DND-41 (cell line): ENCODE results near the gene SBF1.

Experiments used
- ATAC-seq: fragments of 200-7000 bp; cut with Tn5 transposase; 3 replicates; pipeline ENCODE4 v1.9.1; 2021; ENCODE audit warnings: low read depth; ENCODE audit not compliant: insufficient read depth
- DNase-seq: peaks from one replicate; pipeline ENCODE4 v3.0.0-alpha.2; 2020
- H2AFZ ChIP-seq: 2 replicates; pipeline ENCODE4 v1.6.0; 2012; ENCODE audit warnings: low read depth, low read length
- H3K27ac ChIP-seq: 2 replicates; pipeline ENCODE4 v1.5.1; 2012; ENCODE audit warnings: low read length, inconsistent platforms
- H3K27me3 ChIP-seq: fragments of 200-600 bp; sonication (generic); 2 replicates; pipeline ENCODE4 v1.6.0; 2012; ENCODE audit warnings: low read length, mild to moderate bottlenecking, inconsistent platforms; ENCODE audit not compliant: insufficient read depth, poor library complexity
- H3K36me3 ChIP-seq: 2 replicates; pipeline ENCODE4 v1.5.1; 2012; ENCODE audit warnings: low read length, inconsistent platforms; ENCODE audit not compliant: insufficient read depth
- H3K4me1 ChIP-seq: 2 replicates; pipeline ENCODE4 v1.5.1; 2012; ENCODE audit warnings: mild to moderate bottlenecking, low read length; ENCODE audit not compliant: insufficient read depth
- H3K4me2 ChIP-seq: 2 replicates; pipeline ENCODE4 v1.6.0; 2012; ENCODE audit warnings: mild to moderate bottlenecking, moderate library complexity, low read length, inconsistent platforms; ENCODE audit not compliant: insufficient read depth
- H3K4me3 ChIP-seq, 2 experiments: fragments of 200-600 bp in 1 of 2; shearing (Covaris generic) in 1 of 2; 2 replicates each; pipeline ENCODE4 v1.5.1; 2012 to 2016; ENCODE audit warnings: inconsistent platforms in 2 of 2, low read length in 2 of 2, mild to moderate bottlenecking in 2 of 2, low read depth in 1 of 2, moderate library complexity in 1 of 2
- H3K79me2 ChIP-seq: 2 replicates; pipeline ENCODE4 v1.6.0; 2012; ENCODE audit warnings: low read length, inconsistent platforms; ENCODE audit not compliant: insufficient read depth
- H3K9ac ChIP-seq: 2 replicates; pipeline ENCODE4 v1.6.0; 2012; ENCODE audit warnings: low read depth, mild to moderate bottlenecking, inconsistent platforms, low read length, moderate library complexity
- H3K9me3 ChIP-seq: 2 replicates; pipeline ENCODE4 v1.5.1; 2012; ENCODE audit warnings: low read length, moderate library complexity, mild to moderate bottlenecking, inconsistent platforms; ENCODE audit not compliant: insufficient read depth, severe bottlenecking
- H4K20me1 ChIP-seq: 2 replicates; pipeline ENCODE4 v1.6.0; 2012; ENCODE audit warnings: low read length; ENCODE audit not compliant: insufficient read depth
- EZH2 ChIP-seq: IDR thresholded peaks from 3 replicates; pipeline ENCODE4 v1.6.1; 2012; ENCODE audit warnings: borderline replicate concordance, low read depth, mild to moderate bottlenecking, moderate library complexity, low read length, inconsistent platforms; ENCODE audit not compliant: severe bottlenecking
- TF ChIP-seq, protein P1 (sequence below): IDR thresholded peaks from 2 replicates; pipeline ENCODE4 v1.5.1; 2012; ENCODE audit warnings: borderline replicate concordance, low read length, moderate library complexity, mild to moderate bottlenecking; ENCODE audit not compliant: poor library complexity, severe bottlenecking; ENCODE audit errors: extremely low read depth

SBF1 gene

DNA sequence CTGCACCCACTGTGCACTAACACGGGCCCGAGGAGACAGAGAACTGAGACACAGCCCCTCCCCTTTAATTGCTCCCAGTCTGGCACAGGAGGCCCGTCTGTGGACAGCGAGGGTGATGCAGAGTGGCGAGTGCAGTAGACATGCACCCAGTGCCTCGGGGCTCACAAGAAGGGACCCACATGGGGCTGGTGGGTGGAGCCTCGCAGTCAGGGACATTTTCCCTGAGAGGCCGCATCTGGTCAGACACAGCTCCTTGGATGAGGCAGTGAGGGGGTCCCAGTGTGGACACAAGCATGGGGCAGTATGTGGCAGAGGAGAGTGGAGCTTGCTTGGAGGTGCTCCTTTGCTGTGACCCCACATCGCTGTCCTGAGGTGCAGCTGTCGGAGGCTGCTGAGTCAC, 54.8 kb downstream of the SBF1 start:
- H3K27ac ChIP-seq = no peak overlapping the region
- DNase-seq = no peak
- no peaks in the 10 kb centered on the region for H3K9me3 ChIP-seq
- TF ChIP-seq, protein P1, sequence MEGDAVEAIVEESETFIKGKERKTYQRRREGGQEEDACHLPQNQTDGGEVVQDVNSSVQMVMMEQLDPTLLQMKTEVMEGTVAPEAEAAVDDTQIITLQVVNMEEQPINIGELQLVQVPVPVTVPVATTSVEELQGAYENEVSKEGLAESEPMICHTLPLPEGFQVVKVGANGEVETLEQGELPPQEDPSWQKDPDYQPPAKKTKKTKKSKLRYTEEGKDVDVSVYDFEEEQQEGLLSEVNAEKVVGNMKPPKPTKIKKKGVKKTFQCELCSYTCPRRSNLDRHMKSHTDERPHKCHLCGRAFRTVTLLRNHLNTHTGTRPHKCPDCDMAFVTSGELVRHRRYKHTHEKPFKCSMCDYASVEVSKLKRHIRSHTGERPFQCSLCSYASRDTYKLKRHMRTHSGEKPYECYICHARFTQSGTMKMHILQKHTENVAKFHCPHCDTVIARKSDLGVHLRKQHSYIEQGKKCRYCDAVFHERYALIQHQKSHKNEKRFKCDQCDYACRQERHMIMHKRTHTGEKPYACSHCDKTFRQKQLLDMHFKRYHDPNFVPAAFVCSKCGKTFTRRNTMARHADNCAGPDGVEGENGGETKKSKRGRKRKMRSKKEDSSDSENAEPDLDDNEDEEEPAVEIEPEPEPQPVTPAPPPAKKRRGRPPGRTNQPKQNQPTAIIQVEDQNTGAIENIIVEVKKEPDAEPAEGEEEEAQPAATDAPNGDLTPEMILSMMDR = no peak
- no peak for TF ChIP-seq EZH2
- peaks cover 21% of the 10 kb centered on the region for H4K20me1 ChIP-seq
- no peak overlapping the region for H3K9ac ChIP-seq
- H3K4me3 ChIP-seq = no peak overlapping the region
- no peaks in the 10 kb centered on the region for H3K79me2 ChIP-seq
- H3K27me3 ChIP-seq = no peaks in the 10 kb centered on the region
- ATAC-seq = no peak
- no peaks in the 10 kb centered on the region for H3K4me1 ChIP-seq
- H3K4me2 ChIP-seq = no peak overlapping the region
- H3K36me3 ChIP-seq = peaks cover 96% of the 10 kb centered on the region
- H2AFZ ChIP-seq = no peak overlapping the region

DNA sequence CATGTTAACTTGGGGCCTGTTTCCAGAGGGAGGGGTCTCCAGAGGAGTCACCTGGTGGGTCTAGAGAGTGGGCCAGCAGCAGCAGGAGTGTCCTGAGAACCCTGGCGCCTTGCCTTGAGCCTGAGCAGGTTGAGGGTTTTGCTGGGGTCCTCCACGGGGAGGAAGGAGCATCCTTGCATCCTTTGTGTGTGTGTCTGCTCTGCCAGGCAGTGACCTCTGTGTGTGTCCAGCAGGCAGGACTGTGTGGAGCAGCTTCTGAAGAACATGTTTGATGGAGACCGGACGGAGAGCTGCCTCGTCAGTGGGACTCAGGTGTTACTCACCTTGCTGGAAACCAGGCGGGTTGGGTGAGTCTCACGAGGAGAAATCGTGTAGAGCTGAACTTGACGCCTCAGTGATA, 55.7 kb downstream of the SBF1 start:
- H3K79me2 ChIP-seq = no peaks in the 10 kb centered on the region
- H3K4me2 ChIP-seq = no peak overlapping the region
- H4K20me1 ChIP-seq = peaks cover 21% of the 10 kb centered on the region
- no peaks in the 10 kb centered on the region for H3K27me3 ChIP-seq
- DNase-seq = no peak
- H3K27ac ChIP-seq = no peak overlapping the region
- no peak overlapping the region for H3K9ac ChIP-seq
- H3K4me3 ChIP-seq = no peak overlapping the region
- H3K9me3 ChIP-seq = no peaks in the 10 kb centered on the region
- no peaks in the 10 kb centered on the region for H3K4me1 ChIP-seq
- no peak for ATAC-seq
- H3K36me3 ChIP-seq = peaks cover 97% of the 10 kb centered on the region
- no peak overlapping the region for H2AFZ ChIP-seq
- TF ChIP-seq EZH2 = no peak
- TF ChIP-seq, protein P1 = no peak

DNA sequence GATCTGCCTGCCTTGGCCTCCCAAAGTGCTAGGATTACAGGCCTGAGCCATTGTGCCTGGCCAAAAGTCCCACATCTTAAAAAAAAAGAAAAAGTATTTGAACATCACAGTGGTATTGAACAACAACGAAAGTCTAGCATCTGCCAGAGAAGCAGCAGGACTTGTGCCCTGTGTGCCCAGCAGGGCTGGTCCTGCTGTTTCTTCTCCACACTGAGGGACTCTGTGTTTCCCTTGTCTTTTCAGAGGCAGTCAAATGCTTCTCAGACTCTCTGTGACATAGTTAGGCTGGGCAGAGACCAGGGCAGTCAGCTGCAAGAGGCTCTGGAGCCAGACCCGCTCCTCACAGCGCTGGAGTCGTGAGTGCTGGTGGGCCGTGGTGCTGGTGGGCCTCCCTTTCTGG, 56.2 kb downstream of the SBF1 start:
- Histone ChIP-seq H3K9ac (no peak overlapping the region), H3K36me3 (peaks cover 97% of the 10 kb centered on the region), H3K27ac (no peak overlapping the region), H3K27me3 (no peaks in the 10 kb centered on the region), H3K4me3 (no peak overlapping the region), H3K79me2 (no peaks in the 10 kb centered on the region), H3K4me2 (no peak overlapping the region), H3K4me1 (no peaks in the 10 kb centered on the region), H4K20me1 (peaks cover 22% of the 10 kb centered on the region), H2AFZ (no peak overlapping the region), H3K9me3 (no peaks in the 10 kb centered on the region)
- ATAC-seq (no peak), DNase-seq (no peak)
- TF ChIP-seq EZH2 = no peak
- TF ChIP-seq, protein P1 = no peak

DNA sequence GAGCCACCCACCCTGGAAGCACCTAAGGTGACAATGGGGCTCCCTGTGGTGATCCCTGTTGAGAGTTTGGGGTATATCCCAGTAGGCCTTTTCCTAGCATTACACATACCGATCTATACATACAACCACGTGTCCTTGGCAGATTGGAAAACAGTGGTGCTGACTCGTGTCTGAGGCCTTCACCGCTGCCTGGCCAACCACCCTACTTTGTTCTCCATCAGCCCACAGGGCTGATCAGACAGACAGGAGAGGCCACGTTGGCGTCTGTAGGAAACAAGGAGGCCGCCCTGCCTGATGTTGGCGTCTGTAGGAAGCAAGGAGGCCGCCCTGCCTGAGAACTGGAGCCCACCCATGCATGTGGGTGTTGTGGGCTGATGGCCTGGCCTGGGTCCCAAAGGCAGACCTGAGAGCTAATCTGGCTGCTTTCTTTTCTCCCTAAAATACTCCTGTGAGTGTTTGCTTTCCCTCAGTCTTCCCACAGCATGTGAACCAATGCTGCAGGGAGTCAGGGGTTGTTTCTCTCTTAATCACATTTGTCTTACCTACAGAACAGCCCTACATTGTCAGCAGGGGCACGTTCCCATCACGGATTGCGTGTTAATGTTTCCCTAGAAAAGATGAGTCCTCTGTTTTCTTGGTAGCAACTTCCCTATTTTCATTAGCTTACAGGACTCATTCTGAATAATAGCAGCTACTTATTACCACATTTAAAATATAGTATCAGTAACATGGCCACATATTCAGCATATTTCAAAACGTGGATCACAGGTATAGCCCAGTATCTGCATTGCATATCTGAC, 57.2 kb downstream of the SBF1 start:
- H3K4me2 ChIP-seq = no peak overlapping the region
- peaks cover 19% of the 10 kb centered on the region for H4K20me1 ChIP-seq
- H3K79me2 ChIP-seq = no peaks in the 10 kb centered on the region
- H3K27me3 ChIP-seq = no peaks in the 10 kb centered on the region
- no peak overlapping the region for H3K4me3 ChIP-seq
- H3K27ac ChIP-seq = no peak overlapping the region
- no peak for DNase-seq
- no peak for ATAC-seq
- no peaks in the 10 kb centered on the region for H3K9me3 ChIP-seq
- H3K4me1 ChIP-seq = no peaks in the 10 kb centered on the region
- TF ChIP-seq EZH2 = no peak
- TF ChIP-seq, protein P1 = no peak
- no peak overlapping the region for H3K9ac ChIP-seq
- H3K36me3 ChIP-seq = peaks cover 93% of the 10 kb centered on the region
- no peak overlapping the region for H2AFZ ChIP-seq
